ENCODE measurements around the gene ADRA2B. TPM values are rescaled to one million over a fixed set of nuclear protein-coding genes. Genes with fewer than 3 reads are reported as not detected.
"Not testable (repeated sequence)": the region's sequence is repeated elsewhere in the genome, so short reads cannot be mapped to it uniquely, and the experiment has no call there.

ADRA2B gene
- 0.49 TPM for total RNA-seq

- intact Hi-C loops (cut with DNase I), result loop anchor here (5.0 kb wide), 1 partner anchor 124 kb away; the partner anchor contains the start of gene ANKRD36C
- TF ChIP-seq POLR2A (IDR thresholded peaks at IDR 0.05) (no peak), CTCF (IDR thresholded peaks at IDR 0.05) (no peak), POLR2AphosphoS5 (IDR thresholded peaks at IDR 0.05; ENCODE audit: insufficient read depth in 1 of 2, low read depth in 1 of 2) (peak in 1 of 2 donors; percentile 13)
- H3K4me3 ChIP-seq, result peak within 1 kb of the TSS; percentile 57 to 74
- H3K27me3 ChIP-seq, result no peaks in the 10 kb centered on the region
- peaks cover 13% of the 10 kb centered on the region for H3K4me1 ChIP-seq
- peak within 1 kb of the TSS; percentile 48 for H3K27ac ChIP-seq
- no peak for DNase-seq (ENCODE audit: extremely low spot score in 2 of 2)
- no peaks in the 10 kb centered on the region for H3K9me3 ChIP-seq
- H3K36me3 ChIP-seq, result no peaks in the 10 kb centered on the region
These were observed at the start of gene ADRA2B for GRCh38 chr2:96116424-96116878. TSS of gene ADRA2B (minus strand) at chr2:96116571. CDS start at chr2:96116149, 422 bp downstream.

GRCh38 chr2:96164459-96165184 lies 48.3 kb upstream of the ADRA2B start:
- no peak for DNase-seq (ENCODE audit: extremely low spot score in 2 of 2)
- Histone ChIP-seq H3K27ac (no peak overlapping the region), H3K36me3 (no peaks in the 10 kb centered on the region), H3K4me1 (no peaks in the 10 kb centered on the region), H3K9me3 (no peaks in the 10 kb centered on the region), H3K27me3 (no peaks in the 10 kb centered on the region), H3K4me3 (no peak overlapping the region)
- no peak for TF ChIP-seq POLR2AphosphoS5 (IDR thresholded peaks at IDR 0.05; ENCODE audit: insufficient read depth in 1 of 2, low read depth in 1 of 2)
- TF ChIP-seq CTCF (IDR thresholded peaks at IDR 0.05), result no peak
- no peak for TF ChIP-seq POLR2A (IDR thresholded peaks at IDR 0.05)
- intact Hi-C loops (cut with DNase I), result no loop called here

- peak in 1 of 2 donors; percentile 72 for DNase-seq (ENCODE audit: extremely low spot score in 2 of 2)
- TF ChIP-seq POLR2AphosphoS5 (IDR thresholded peaks at IDR 0.05; ENCODE audit: insufficient read depth in 1 of 2, low read depth in 1 of 2) (peak in 1 of 2 donors; percentile 53), POLR2A (IDR thresholded peaks at IDR 0.05) (no peak), CTCF (IDR thresholded peaks at IDR 0.05) (no peak)
- no peaks in the 10 kb centered on the region for H3K4me1 ChIP-seq
- no peak overlapping the region for H3K27ac ChIP-seq
- H3K27me3 ChIP-seq, result no peaks in the 10 kb centered on the region
- H3K9me3 ChIP-seq, result no peaks in the 10 kb centered on the region
- H3K4me3 ChIP-seq, result no peak overlapping the region
- intact Hi-C loops (cut with DNase I), result no loop called here
- no peaks in the 10 kb centered on the region for H3K36me3 ChIP-seq
These were observed 47.5 kb upstream of the ADRA2B start for GRCh38 chr2:96163768-96164429.

GRCh38 chr2:96163415-96163767 lies 47.0 kb upstream of the ADRA2B start:
- Histone ChIP-seq H3K4me1 (no peaks in the 10 kb centered on the region), H3K4me3 (no peak overlapping the region), H3K27ac (no peak overlapping the region), H3K27me3 (no peaks in the 10 kb centered on the region), H3K9me3 (no peaks in the 10 kb centered on the region), H3K36me3 (no peaks in the 10 kb centered on the region)
- intact Hi-C loops (cut with DNase I), result no loop called here
- TF ChIP-seq CTCF (IDR thresholded peaks at IDR 0.05), result no peak
- no peak for TF ChIP-seq POLR2AphosphoS5 (IDR thresholded peaks at IDR 0.05; ENCODE audit: insufficient read depth in 1 of 2, low read depth in 1 of 2)
- TF ChIP-seq POLR2A (IDR thresholded peaks at IDR 0.05), result no peak
- DNase-seq (ENCODE audit: extremely low spot score in 2 of 2), result peak in 1 of 2 donors; percentile 79

- TF ChIP-seq POLR2A (IDR thresholded peaks at IDR 0.05) (no peak), CTCF (IDR thresholded peaks at IDR 0.05) (no peak), POLR2AphosphoS5 (IDR thresholded peaks at IDR 0.05; ENCODE audit: insufficient read depth in 1 of 2, low read depth in 1 of 2) (no peak)
- Histone ChIP-seq H3K36me3 (no peaks in the 10 kb centered on the region), H3K4me3 (no peak overlapping the region), H3K27me3 (no peaks in the 10 kb centered on the region), H3K4me1 (no peaks in the 10 kb centered on the region), H3K27ac (no peak overlapping the region), H3K9me3 (no peaks in the 10 kb centered on the region)
- DNase-seq (ENCODE audit: extremely low spot score in 2 of 2), result no peak
- intact Hi-C loops (cut with DNase I), result no loop called here
These were observed 45.5 kb upstream of the ADRA2B start for GRCh38 chr2:96161898-96162297.

GRCh38 chr2:96160366-96160765 lies 44.0 kb upstream of the ADRA2B start:
- H3K4me1 ChIP-seq; H3K27ac ChIP-seq; H3K9me3 ChIP-seq; H3K36me3 ChIP-seq; DNase-seq (ENCODE audit: extremely low spot score in 2 of 2); intact Hi-C loops (cut with DNase I); H3K4me3 ChIP-seq; H3K27me3 ChIP-seq: not testable (repeated sequence)
